Neural progenitor cell (in vitro differentiated cells): ENCODE data around the gene PTAFR. TPM values are rescaled to one million over a fixed set of nuclear protein-coding genes. Genes with fewer than 3 reads are reported as not detected.

Experiments
- DNase-seq: peaks from one replicate; pipeline ENCODE4 v3.0.0-alpha.2; 2016; ENCODE audit warnings: low spot score
- H2AFZ ChIP-seq: fragments of 200-600 bp; sonication (generic); replicated peaks from 2 replicates; pipeline ENCODE4 v1.6.1; 2016; ENCODE audit warnings: antibody characterized with exemption
- H3F3A ChIP-seq: fragments of 200-600 bp; sonication (generic); 2 replicates; pipeline ENCODE4 v1.6.1; 2016; ENCODE audit warnings: antibody characterized with exemption, low read depth
- H3K27ac ChIP-seq: fragments of 200-600 bp; sonication (generic); 2 replicates; pipeline ENCODE4 v1.5.1; 2016; ENCODE audit warnings: mild to moderate bottlenecking
- H3K27me3 ChIP-seq: fragments of 200-600 bp; sonication (generic); 2 replicates; pipeline ENCODE4 v1.6.1; 2016; ENCODE audit warnings: mild to moderate bottlenecking, moderate library complexity
- H3K36me3 ChIP-seq: fragments of 200-600 bp; sonication (generic); 2 replicates; pipeline ENCODE4 v1.5.1; 2016
- H3K4me1 ChIP-seq: fragments of 200-600 bp; sonication (generic); 2 replicates; pipeline ENCODE4 v1.6.1; 2016; ENCODE audit warnings: mixed run types
- H3K4me2 ChIP-seq: fragments of 200-600 bp; sonication (generic); 2 replicates; pipeline ENCODE4 v1.6.1; 2016
- H3K4me3 ChIP-seq: fragments of 200-600 bp; sonication (generic); 2 replicates; pipeline ENCODE4 v1.5.1; 2016
- H3K79me2 ChIP-seq: fragments of 200-600 bp; sonication (generic); 2 replicates; pipeline ENCODE4 v1.6.1; 2016; ENCODE audit warnings: low read depth
- H3K9ac ChIP-seq: fragments of 200-600 bp; sonication (generic); 2 replicates; pipeline ENCODE4 v1.6.1; 2016
- H3K9me3 ChIP-seq: fragments of 200-600 bp; sonication (generic); 2 replicates; pipeline ENCODE4 v1.5.1; 2016; ENCODE audit warnings: low read depth
- H4K20me1 ChIP-seq: fragments of 200-600 bp; sonication (generic); 2 replicates; pipeline ENCODE4 v1.6.1; 2016; ENCODE audit warnings: low read depth
- H3K27ac Mint-ChIP-seq: 3 replicates; pipeline ENCODE4 v1.8.0; 2021; ENCODE audit warnings: mixed read lengths
- H3K27me3 Mint-ChIP-seq: 2 replicates; pipeline ENCODE4 v1.8.0; 2022; ENCODE audit warnings: low read depth, mild to moderate bottlenecking, inconsistent platforms, moderate library complexity, mixed read lengths; ENCODE audit not compliant: insufficient read depth
- H3K36me3 Mint-ChIP-seq: 3 replicates; pipeline ENCODE4 v1.8.0; 2021; ENCODE audit warnings: mixed read lengths
- H3K4me1 Mint-ChIP-seq: 3 replicates; pipeline ENCODE4 v1.8.0; 2021; ENCODE audit warnings: mixed read lengths
- H3K4me3 Mint-ChIP-seq: 3 replicates; pipeline ENCODE4 v1.8.0; 2021; ENCODE audit warnings: mild to moderate bottlenecking, moderate library complexity, mixed read lengths
- H3K9me3 Mint-ChIP-seq: 3 replicates; pipeline ENCODE4 v1.8.0; 2020; ENCODE audit warnings: mixed read lengths
- EZH2 ChIP-seq: fragments of 200-600 bp; sonication (generic); IDR thresholded peaks from 2 replicates; pipeline ENCODE4 v1.6.1; 2017; ENCODE audit warnings: antibody characterized with exemption, mild to moderate bottlenecking, moderate library complexity
- EZH2phosphoT487 ChIP-seq: fragments of 200-600 bp; sonication (generic); IDR thresholded peaks from 2 replicates; pipeline ENCODE4 v1.6.1; 2017; ENCODE audit warnings: antibody characterized with exemption
- total RNA-seq: library from RNA; depleted of rRNA; stranded (reverse); fragments of >200 nt; gene quantifications from 2 replicates; pipeline ENCODE4 v1.2.3, GENCODE V29; 2015; ENCODE audit warnings: low replicate concordance
- TF ChIP-seq, protein P1 (sequence below): fragments of 200-600 bp; sonication (generic); IDR thresholded peaks from 2 replicates; pipeline ENCODE4 v1.5.1; 2017; ENCODE audit warnings: antibody characterized with exemption, mild to moderate bottlenecking

Gene PTAFR
- total RNA-seq, 1 donor from 2014 or later = not detected

DNA sequence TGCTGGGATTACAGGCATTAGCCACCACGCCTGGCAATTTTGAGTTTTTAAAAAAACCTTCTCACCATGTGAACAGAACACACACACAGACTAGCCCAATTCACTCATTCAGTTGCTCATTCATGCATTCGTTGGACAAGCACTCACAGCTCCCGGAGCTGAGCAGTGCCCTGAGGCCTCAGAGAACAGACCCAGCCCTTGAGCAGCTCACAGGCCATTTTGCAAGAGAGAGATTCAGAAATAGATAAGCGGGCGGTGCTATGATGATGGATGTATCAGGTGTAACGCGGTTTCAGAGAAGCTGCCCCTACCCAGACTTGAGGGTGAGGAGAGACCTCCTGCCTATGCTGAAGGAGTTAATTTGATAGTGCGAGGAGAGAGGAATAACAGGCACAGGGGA is 18.6 kb downstream of the PTAFR start:
- Mint-ChIP-seq H3K4me3 (no peak overlapping the region), H3K27me3 (peaks cover 6% of the 10 kb centered on the region), H3K9me3 (no peaks in the 10 kb centered on the region), H3K27ac (no peak overlapping the region), H3K36me3 (no peaks in the 10 kb centered on the region), H3K4me1 (no peaks in the 10 kb centered on the region)
- peak overlapping the region; percentile 42 for H2AFZ ChIP-seq
- H3K4me1 ChIP-seq = no peaks in the 10 kb centered on the region
- H3F3A ChIP-seq = no peaks in the 10 kb centered on the region
- no peak for DNase-seq
- H3K36me3 ChIP-seq = no peaks in the 10 kb centered on the region
- no peak overlapping the region for H3K9ac ChIP-seq
- no peaks in the 10 kb centered on the region for H3K79me2 ChIP-seq
- no peak overlapping the region for H3K4me3 ChIP-seq
- H4K20me1 ChIP-seq = no peaks in the 10 kb centered on the region
- H3K9me3 ChIP-seq = no peaks in the 10 kb centered on the region
- no peak overlapping the region for H3K4me2 ChIP-seq
- no peak overlapping the region for H3K27ac ChIP-seq
- H3K27me3 ChIP-seq = no peaks in the 10 kb centered on the region
- TF ChIP-seq EZH2phosphoT487 (no peak), EZH2 (no peak)
- TF ChIP-seq, protein P1, sequence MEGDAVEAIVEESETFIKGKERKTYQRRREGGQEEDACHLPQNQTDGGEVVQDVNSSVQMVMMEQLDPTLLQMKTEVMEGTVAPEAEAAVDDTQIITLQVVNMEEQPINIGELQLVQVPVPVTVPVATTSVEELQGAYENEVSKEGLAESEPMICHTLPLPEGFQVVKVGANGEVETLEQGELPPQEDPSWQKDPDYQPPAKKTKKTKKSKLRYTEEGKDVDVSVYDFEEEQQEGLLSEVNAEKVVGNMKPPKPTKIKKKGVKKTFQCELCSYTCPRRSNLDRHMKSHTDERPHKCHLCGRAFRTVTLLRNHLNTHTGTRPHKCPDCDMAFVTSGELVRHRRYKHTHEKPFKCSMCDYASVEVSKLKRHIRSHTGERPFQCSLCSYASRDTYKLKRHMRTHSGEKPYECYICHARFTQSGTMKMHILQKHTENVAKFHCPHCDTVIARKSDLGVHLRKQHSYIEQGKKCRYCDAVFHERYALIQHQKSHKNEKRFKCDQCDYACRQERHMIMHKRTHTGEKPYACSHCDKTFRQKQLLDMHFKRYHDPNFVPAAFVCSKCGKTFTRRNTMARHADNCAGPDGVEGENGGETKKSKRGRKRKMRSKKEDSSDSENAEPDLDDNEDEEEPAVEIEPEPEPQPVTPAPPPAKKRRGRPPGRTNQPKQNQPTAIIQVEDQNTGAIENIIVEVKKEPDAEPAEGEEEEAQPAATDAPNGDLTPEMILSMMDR = no peak

DNA sequence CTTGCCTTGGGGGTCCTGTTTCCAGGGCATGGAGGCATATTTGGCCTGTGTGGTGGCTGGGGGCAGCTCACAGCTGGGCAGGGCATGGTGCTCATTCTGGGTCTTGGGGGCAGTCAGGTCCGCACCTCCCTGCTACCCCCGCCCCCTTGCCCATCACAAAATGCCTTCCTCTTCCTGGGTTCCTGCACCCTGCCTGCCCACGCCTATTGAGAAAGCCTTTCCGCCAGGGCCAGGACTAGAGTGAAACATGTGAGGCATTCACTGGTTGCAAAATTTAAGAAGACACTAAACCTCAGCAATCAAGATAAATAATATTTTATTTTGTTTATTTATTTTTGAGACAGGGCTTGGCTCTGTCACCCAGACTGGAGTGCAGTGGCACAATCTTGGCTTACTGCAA is 19.7 kb downstream of the PTAFR start:
- no peak for DNase-seq
- Mint-ChIP-seq H3K27me3 (peaks cover 4% of the 10 kb centered on the region), H3K4me3 (no peak overlapping the region), H3K9me3 (no peaks in the 10 kb centered on the region), H3K27ac (no peak overlapping the region), H3K4me1 (no peaks in the 10 kb centered on the region), H3K36me3 (no peaks in the 10 kb centered on the region)
- Histone ChIP-seq H3F3A (no peaks in the 10 kb centered on the region), H3K79me2 (no peaks in the 10 kb centered on the region), H3K4me1 (no peaks in the 10 kb centered on the region), H3K9ac (no peak overlapping the region), H3K27ac (no peak overlapping the region), H3K27me3 (no peaks in the 10 kb centered on the region), H3K9me3 (no peaks in the 10 kb centered on the region), H2AFZ (no peak overlapping the region), H4K20me1 (no peaks in the 10 kb centered on the region), H3K4me3 (no peak overlapping the region), H3K4me2 (no peak overlapping the region), H3K36me3 (no peaks in the 10 kb centered on the region)
- TF ChIP-seq, protein P1 = no peak
- no peak for TF ChIP-seq EZH2phosphoT487
- TF ChIP-seq EZH2 = no peak

DNA sequence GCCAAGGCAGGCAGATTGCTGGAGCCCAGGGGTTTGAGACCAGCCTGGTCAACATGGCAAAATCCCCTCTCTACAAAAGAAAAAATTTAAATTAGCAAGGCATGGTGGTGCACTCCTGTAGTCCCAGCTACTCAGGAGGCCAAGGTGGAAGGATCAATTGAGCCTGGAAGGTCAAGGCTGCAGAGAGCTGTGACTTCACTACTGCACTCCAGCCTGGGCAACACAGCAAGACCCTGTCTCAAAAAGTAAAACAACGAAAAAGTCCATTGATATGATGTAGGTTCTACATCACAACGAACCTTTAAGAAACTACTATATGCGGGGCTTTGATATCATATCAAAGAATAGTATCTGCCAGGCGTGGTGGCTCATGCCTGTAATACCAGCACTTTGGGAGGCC is 20.9 kb downstream of the PTAFR start:
- no peaks in the 10 kb centered on the region for H3K27me3 ChIP-seq
- no peaks in the 10 kb centered on the region for H3K79me2 ChIP-seq
- Mint-ChIP-seq H3K36me3 (no peaks in the 10 kb centered on the region), H3K27ac (no peak overlapping the region), H3K27me3 (peaks cover 4% of the 10 kb centered on the region), H3K4me3 (no peak overlapping the region), H3K4me1 (no peaks in the 10 kb centered on the region), H3K9me3 (no peaks in the 10 kb centered on the region)
- no peaks in the 10 kb centered on the region for H3F3A ChIP-seq
- no peak for DNase-seq
- no peaks in the 10 kb centered on the region for H3K4me1 ChIP-seq
- no peak overlapping the region for H3K9ac ChIP-seq
- no peaks in the 10 kb centered on the region for H3K36me3 ChIP-seq
- no peak overlapping the region for H3K4me3 ChIP-seq
- H3K4me2 ChIP-seq = no peak overlapping the region
- H4K20me1 ChIP-seq = no peaks in the 10 kb centered on the region
- no peak overlapping the region for H2AFZ ChIP-seq
- no peaks in the 10 kb centered on the region for H3K9me3 ChIP-seq
- H3K27ac ChIP-seq = no peak overlapping the region
- TF ChIP-seq EZH2phosphoT487 (no peak), EZH2 (no peak)
- TF ChIP-seq, protein P1 = no peak
